ENCODE measurements around the gene AIP.
A peak's percentile ranks its signal among the peaks of the same experiment; 100 is the strongest.
"Not testable (repeated sequence)": the region's sequence is repeated elsewhere in the genome, so short reads cannot be mapped to it uniquely, and the experiment has no call there.

AIP gene

GRCh38 chr11:67449116-67449844 lies 33.5 kb upstream of the AIP start:
- DNase-seq, result no peak

GRCh38 chr11:67450796-67451657 lies 31.8 kb upstream of the AIP start:
- DNase-seq, result no peak

- DNase-seq, result no peak
Observed at GRCh38 chr11:67451658-67451976, 31.2 kb upstream of the AIP start.

- no peak for DNase-seq
Observed at GRCh38 chr11:67452141-67452952, 30.5 kb upstream of the AIP start, which contains the start of gene GPR152. Gene GPR152 (minus strand): TSS chr11:67452729. CDS start chr11:67452724, 5 bp downstream.

GRCh38 chr11:67453816-67454732 lies 28.8 kb upstream of the AIP start:
- no peak for DNase-seq

GRCh38 chr11:67455054-67455453 lies 27.8 kb upstream of the AIP start, which contains the start of gene CABP4:
Gene CABP4 (plus strand): TSS chr11:67455354. CDS start chr11:67455424, 70 bp downstream.
- no peak for DNase-seq

GRCh38 chr11:67456068-67456705 lies 26.6 kb upstream of the AIP start:
- no peak for DNase-seq

GRCh38 chr11:67457453-67457852 lies 25.4 kb upstream of the AIP start:
- no peak for DNase-seq

GRCh38 chr11:67458266-67458665 lies 24.6 kb upstream of the AIP start:
- no peak for DNase-seq

- DNase-seq, result no peak
Observed at GRCh38 chr11:67463186-67463585, 19.6 kb upstream of the AIP start.

GRCh38 chr11:67463680-67464410 lies 19.0 kb upstream of the AIP start:
- no peak for DNase-seq

- peak; percentile 85 to 86 for DNase-seq
Observed at GRCh38 chr11:67464411-67465188, 18.2 kb upstream of the AIP start.

- DNase-seq, result no peak
Observed at GRCh38 chr11:67465189-67465510, 17.7 kb upstream of the AIP start.

GRCh38 chr11:67465530-67465929 lies 17.3 kb upstream of the AIP start:
- not testable (repeated sequence) for DNase-seq

- DNase-seq, result no peak
Observed at GRCh38 chr11:67466367-67466766, 16.5 kb upstream of the AIP start.

GRCh38 chr11:67466962-67467771 lies 15.7 kb upstream of the AIP start:
- no peak for DNase-seq

GRCh38 chr11:67468056-67468455 lies 14.8 kb upstream of the AIP start:
- peak in 1 of 2 experiments; percentile 3 for DNase-seq

- DNase-seq, result no peak
Observed at GRCh38 chr11:67468456-67468758, 14.4 kb upstream of the AIP start.

GRCh38 chr11:67468759-67469507 lies 13.9 kb upstream of the AIP start, which contains the start of gene TMEM134:
Gene TMEM134 (minus strand): TSS chr11:67469251. CDS start chr11:67469192, 59 bp downstream.
- DNase-seq, result peak; percentile 89
